SU-DHL-6 (cell line): Measurements from ENCODE around the gene NXN.
"Not testable (repeated sequence)": the region's sequence is repeated elsewhere in the genome, so short reads cannot be mapped to it uniquely, and the experiment has no call there.

Experiments used
- CTCF ChIP-seq: fragments of 200-600 bp; sonication (generic); IDR thresholded peaks from one replicate; pipeline ENCODE4 v1.5.1; 2017; ENCODE audit warnings: antibody characterized with exemption, mild to moderate bottlenecking, low read length, moderate library complexity; ENCODE audit not compliant: insufficient read depth, poor library complexity, severe bottlenecking
- EZH2phosphoT487 ChIP-seq: fragments of 200-600 bp; sonication (generic), shearing (Covaris generic); conservative IDR thresholded peaks from 2 replicates; pipeline ENCODE4 v1.6.1; 2018; ENCODE audit warnings: mild to moderate bottlenecking, antibody characterized with exemption, low read length, moderate library complexity, mixed read lengths

GRCh38 chr17:971861-972260, 7.7 kb downstream of the NXN start:
- not testable (repeated sequence) for TF ChIP-seq CTCF, EZH2phosphoT487
